GM12875 (cell line): Measurements from ENCODE around the gene IFI16.
A peak's percentile ranks its signal among the peaks of the same experiment; 100 is the strongest.
"Not testable (repeated sequence)": the region's sequence is repeated elsewhere in the genome, so short reads cannot be mapped to it uniquely, and the experiment has no call there.

Experiments
- H3K4me3 ChIP-seq: one replicate; pipeline ENCODE4 v1.5.1; 2011; ENCODE audit warnings: low read depth, low read length, control low read depth
- CTCF ChIP-seq: IDR thresholded peaks from 2 replicates; pipeline ENCODE4 v1.5.1; 2011; ENCODE audit warnings: low read depth, mild to moderate bottlenecking, control low read depth, inconsistent platforms, low read length, moderate library complexity, borderline replicate concordance; ENCODE audit not compliant: insufficient read depth

The IFI16 gene

GRCh38 chr1:158998037-158998780, 11.5 kb upstream of the IFI16 start:
- no peak overlapping the region for H3K4me3 ChIP-seq
- TF ChIP-seq CTCF, result no peak

- H3K4me3 ChIP-seq, result no peak overlapping the region
- peak; percentile 49; the same call in 1 of the 2 replicates for TF ChIP-seq CTCF
Observed at GRCh38 chr1:158998781-158999161, 10.9 kb upstream of the IFI16 start.

GRCh38 chr1:158999316-159000069, 10.2 kb upstream of the IFI16 start:
- H3K4me3 ChIP-seq, result no peak overlapping the region
- no peak for TF ChIP-seq CTCF

GRCh38 chr1:159000070-159000409, 9.7 kb upstream of the IFI16 start:
- H3K4me3 ChIP-seq, result no peak overlapping the region
- no peak for TF ChIP-seq CTCF

- TF ChIP-seq CTCF, result no peak
- H3K4me3 ChIP-seq, result no peak overlapping the region
Observed at GRCh38 chr1:159000625-159001024, 9.1 kb upstream of the IFI16 start.

GRCh38 chr1:159005161-159005560, 4.5 kb upstream of the IFI16 start:
- no peak for TF ChIP-seq CTCF
- H3K4me3 ChIP-seq, result no peak overlapping the region

GRCh38 chr1:159005676-159006075, 4.0 kb upstream of the IFI16 start:
- no peak overlapping the region for H3K4me3 ChIP-seq
- TF ChIP-seq CTCF, result no peak

GRCh38 chr1:159006210-159006807, 3.4 kb upstream of the IFI16 start:
- H3K4me3 ChIP-seq, result not testable (repeated sequence)
